Measurements from ENCODE around the gene PDPR. TPM values are rescaled to one million over a fixed set of nuclear protein-coding genes. Genes with fewer than 3 reads are reported as not detected.

Gene PDPR
- total and polyA plus RNA-seq, 2 of the 4 experiments (the other 2 are of a cell fraction) = 12.2 to 19.4 TPM

DNA sequence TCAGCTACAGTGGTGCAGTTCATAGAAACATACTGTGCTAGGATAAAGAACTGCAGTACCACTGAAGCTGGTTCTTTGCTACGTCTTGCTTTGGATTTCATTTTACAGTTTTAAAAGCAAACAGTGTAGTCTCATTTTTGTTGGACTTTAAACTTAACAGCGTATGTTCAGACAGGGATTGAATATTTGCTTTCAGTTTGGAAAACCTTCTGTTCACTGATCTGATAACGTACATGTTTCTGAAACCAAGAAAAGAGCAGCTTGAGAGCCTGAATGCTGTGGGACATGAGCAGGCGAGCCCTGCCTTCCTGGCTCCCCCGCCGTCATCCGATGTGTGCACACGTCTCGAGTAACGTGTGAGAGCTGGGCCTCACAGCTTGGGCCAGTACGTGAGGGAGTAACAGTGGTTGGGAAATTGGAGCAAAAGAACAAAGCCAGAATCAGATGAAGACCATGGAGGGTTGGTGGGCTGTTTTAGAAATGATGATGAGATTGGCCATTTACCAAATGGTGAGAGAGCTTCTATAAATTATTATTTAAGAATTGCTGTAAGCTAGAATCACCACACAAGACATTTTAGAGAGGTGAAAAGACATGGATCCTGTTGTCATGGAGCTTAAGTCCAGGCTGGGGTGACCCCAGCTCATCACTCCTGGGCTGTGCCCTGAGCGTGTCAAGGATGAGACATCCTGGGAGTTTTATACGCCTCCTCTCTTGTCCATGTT, 38.6 kb downstream of the PDPR start:
- dilution Hi-C loops (cut with HindIII; ENCODE audit: low sequenced_read_pairs, unreplicated experiment) (no loop called here), in situ Hi-C loops (cut with MboI; ENCODE audit: low sequenced_read_pairs) (no loop called here), intact Hi-C loops (cut with micrococcal nuclease) (no loop called here)
- H4K5ac ChIP-seq (ENCODE audit: low read depth, low read length) = no peak overlapping the region
- H2BK120ac ChIP-seq (ENCODE audit: low read depth, low read length) = no peak overlapping the region
- no peak overlapping the region for H2AFZ ChIP-seq (replicated peaks; ENCODE audit: low read length, poor library complexity)
- H3K14ac ChIP-seq (replicated peaks; ENCODE audit: low read depth, low read length) = no peak overlapping the region
- H3K79me1 ChIP-seq (ENCODE audit: low read depth in 1 of 2, low read length in 2 of 2) = no peaks in the 10 kb centered on the region
- no peak overlapping the region for H4K91ac ChIP-seq (ENCODE audit: insufficient read depth, low read depth, low read length)
- 97% methylated on average over 13 of the region's 13 CpGs; no CpG with 5 or more reads in 1 of the 2 experiments for WGBS, 2 experiments (ENCODE audit: extremely low coverage in 2 of 2, insufficient read length in 1 of 2)
- H3K36me3 ChIP-seq (ENCODE audit: control insufficient read depth, insufficient read depth, low read length) = peaks cover 69% of the 10 kb centered on the region
- H2AK9ac ChIP-seq (replicated peaks; ENCODE audit: low read depth, low read length, poor library complexity) = no peak overlapping the region
- TF ChIP-seq, protein P1, sequence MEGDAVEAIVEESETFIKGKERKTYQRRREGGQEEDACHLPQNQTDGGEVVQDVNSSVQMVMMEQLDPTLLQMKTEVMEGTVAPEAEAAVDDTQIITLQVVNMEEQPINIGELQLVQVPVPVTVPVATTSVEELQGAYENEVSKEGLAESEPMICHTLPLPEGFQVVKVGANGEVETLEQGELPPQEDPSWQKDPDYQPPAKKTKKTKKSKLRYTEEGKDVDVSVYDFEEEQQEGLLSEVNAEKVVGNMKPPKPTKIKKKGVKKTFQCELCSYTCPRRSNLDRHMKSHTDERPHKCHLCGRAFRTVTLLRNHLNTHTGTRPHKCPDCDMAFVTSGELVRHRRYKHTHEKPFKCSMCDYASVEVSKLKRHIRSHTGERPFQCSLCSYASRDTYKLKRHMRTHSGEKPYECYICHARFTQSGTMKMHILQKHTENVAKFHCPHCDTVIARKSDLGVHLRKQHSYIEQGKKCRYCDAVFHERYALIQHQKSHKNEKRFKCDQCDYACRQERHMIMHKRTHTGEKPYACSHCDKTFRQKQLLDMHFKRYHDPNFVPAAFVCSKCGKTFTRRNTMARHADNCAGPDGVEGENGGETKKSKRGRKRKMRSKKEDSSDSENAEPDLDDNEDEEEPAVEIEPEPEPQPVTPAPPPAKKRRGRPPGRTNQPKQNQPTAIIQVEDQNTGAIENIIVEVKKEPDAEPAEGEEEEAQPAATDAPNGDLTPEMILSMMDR (conservative IDR thresholded peaks at IDR 0.05; ENCODE audit: low read depth, low read length) = no peak
- TF ChIP-seq NFE2L2 (IDR thresholded peaks at IDR 0.05; ENCODE audit: low read depth, low read length) = no peak
- TF ChIP-seq MXI1 (IDR thresholded peaks at IDR 0.05; ENCODE audit: borderline replicate concordance, low read depth, low read length) = no peak
- TF ChIP-seq BHLHE40 (IDR thresholded peaks at IDR 0.05; ENCODE audit: low read depth, low read length) = no peak
- TF ChIP-seq MAZ (IDR thresholded peaks at IDR 0.05; ENCODE audit: borderline replicate concordance, low read depth, low read length) = no peak
- TF ChIP-seq CHD1 (IDR thresholded peaks at IDR 0.05; ENCODE audit: low read depth, low read length) = no peak
- no peak for TF ChIP-seq RFX5 (IDR thresholded peaks at IDR 0.05; ENCODE audit: low read depth, low read length)
- TF ChIP-seq MAFK (IDR thresholded peaks at IDR 0.05; ENCODE audit: low read depth, low read length) = no peak
- TF ChIP-seq CEBPB (IDR thresholded peaks at IDR 0.05; ENCODE audit: low read depth, low read length) = no peak
- TF ChIP-seq RCOR1 (IDR thresholded peaks at IDR 0.05; ENCODE audit: insufficient replicate concordance, low read length) = no peak
- TF ChIP-seq FOS (IDR thresholded peaks at IDR 0.05; ENCODE audit: low read depth, low read length) = no peak
- TF ChIP-seq, protein P2, sequence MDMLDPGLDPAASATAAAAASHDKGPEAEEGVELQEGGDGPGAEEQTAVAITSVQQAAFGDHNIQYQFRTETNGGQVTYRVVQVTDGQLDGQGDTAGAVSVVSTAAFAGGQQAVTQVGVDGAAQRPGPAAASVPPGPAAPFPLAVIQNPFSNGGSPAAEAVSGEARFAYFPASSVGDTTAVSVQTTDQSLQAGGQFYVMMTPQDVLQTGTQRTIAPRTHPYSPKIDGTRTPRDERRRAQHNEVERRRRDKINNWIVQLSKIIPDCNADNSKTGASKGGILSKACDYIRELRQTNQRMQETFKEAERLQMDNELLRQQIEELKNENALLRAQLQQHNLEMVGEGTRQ (IDR thresholded peaks at IDR 0.05; ENCODE audit: low read depth, low read length) = no peak
- TF ChIP-seq SMC3 (IDR thresholded peaks at IDR 0.05; ENCODE audit: low read depth, low read length) = no peak
- TF ChIP-seq, protein P3, sequence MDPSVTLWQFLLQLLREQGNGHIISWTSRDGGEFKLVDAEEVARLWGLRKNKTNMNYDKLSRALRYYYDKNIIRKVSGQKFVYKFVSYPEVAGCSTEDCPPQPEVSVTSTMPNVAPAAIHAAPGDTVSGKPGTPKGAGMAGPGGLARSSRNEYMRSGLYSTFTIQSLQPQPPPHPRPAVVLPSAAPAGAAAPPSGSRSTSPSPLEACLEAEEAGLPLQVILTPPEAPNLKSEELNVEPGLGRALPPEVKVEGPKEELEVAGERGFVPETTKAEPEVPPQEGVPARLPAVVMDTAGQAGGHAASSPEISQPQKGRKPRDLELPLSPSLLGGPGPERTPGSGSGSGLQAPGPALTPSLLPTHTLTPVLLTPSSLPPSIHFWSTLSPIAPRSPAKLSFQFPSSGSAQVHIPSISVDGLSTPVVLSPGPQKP (IDR thresholded peaks at IDR 0.05; ENCODE audit: borderline replicate concordance, low read depth, low read length) = no peak
- TF ChIP-seq RAD21 (IDR thresholded peaks at IDR 0.05; ENCODE audit: low read length) = no peak
- TF ChIP-seq POLR2A (IDR thresholded peaks at IDR 0.05; ENCODE audit: low read depth, low read length) = no peak
- ATAC-seq (ENCODE audit: low read depth) = no peak
- ChIA-PET POLR2A (ENCODE audit: unreplicated experiment) (no interaction called here), CTCF (no interaction called here)
- no peak overlapping the region for H3K9ac ChIP-seq (ENCODE audit: low read depth, low read length)
- no peak overlapping the region for H2BK20ac ChIP-seq (ENCODE audit: low read depth, low read length)
- no peaks in the 10 kb centered on the region for H3K4me1 ChIP-seq (ENCODE audit: control insufficient read depth, insufficient read depth, low read length)
- no peak overlapping the region for H3K4me2 ChIP-seq (ENCODE audit: low read depth, low read length)
- peaks cover 8% of the 10 kb centered on the region for H3K9me1 ChIP-seq (ENCODE audit: insufficient read depth, low read length)
- H3K56ac ChIP-seq (ENCODE audit: extremely low read depth, insufficient read depth, low read length) = no peak overlapping the region
- no peak overlapping the region for H3K4ac ChIP-seq (ENCODE audit: low read depth, low read length)
- no peaks in the 10 kb centered on the region for H4K20me1 ChIP-seq (ENCODE audit: insufficient read depth, low read length)
- no peak overlapping the region for H3K4me3 ChIP-seq (ENCODE audit: insufficient read depth, low read depth, low read length)
- no peaks in the 10 kb centered on the region for H3K9me3 ChIP-seq (ENCODE audit: control insufficient read depth, insufficient read depth, low read length)
- H3K18ac ChIP-seq (ENCODE audit: low read depth, low read length) = no peak overlapping the region
- H2AK5ac ChIP-seq (ENCODE audit: low read depth, low read length) = no peak overlapping the region
- DNase-seq = no peak
- H2BK15ac ChIP-seq (ENCODE audit: low read depth, low read length) = no peak overlapping the region
- no TSS peak for BruUV-seq (replicated peaks)
- no peak overlapping the region for H3K23ac ChIP-seq (ENCODE audit: low read depth, low read length)
- no peak overlapping the region for H2BK5ac ChIP-seq (ENCODE audit: low read depth, low read length, poor library complexity, severe bottlenecking)
- H3K27me3 ChIP-seq (ENCODE audit: control insufficient read depth, insufficient read depth, low read length) = no peaks in the 10 kb centered on the region
- no peak overlapping the region for H4K8ac ChIP-seq (ENCODE audit: low read depth in 2 of 2, low read length in 2 of 2)
- no peak overlapping the region for H3K27ac ChIP-seq (ENCODE audit: insufficient read depth, low read length)
